Stomach smooth muscle (tissue), 2 donors: ENCODE measurements around the gene ZNF345.

Experiments
- H3K27ac ChIP-seq: one replicate; pipeline ENCODE4 v1.7.0; 2013; ENCODE audit warnings: mild to moderate bottlenecking, low read length, inconsistent platforms
- H3K27me3 ChIP-seq, 2 donors: one replicate each; pipeline ENCODE4 v1.7.0; 2013; ENCODE audit warnings: low read length in 2 of 2; ENCODE audit not compliant: insufficient read depth in 2 of 2, control insufficient read depth in 1 of 2
- H3K36me3 ChIP-seq, 2 donors: one replicate each; pipeline ENCODE4 v1.7.0; 2013; ENCODE audit warnings: low read length in 2 of 2; ENCODE audit not compliant: control insufficient read depth in 2 of 2, insufficient read depth in 2 of 2
- H3K4me1 ChIP-seq: one replicate; pipeline ENCODE4 v1.7.0; 2013; ENCODE audit warnings: low read length; ENCODE audit not compliant: control insufficient read depth, insufficient read depth
- H3K4me3 ChIP-seq, 2 donors: one replicate each; pipeline ENCODE4 v1.7.0; 2013; ENCODE audit warnings: low read length in 2 of 2
- H3K9ac ChIP-seq, 2 donors: one replicate each; pipeline ENCODE4 v1.7.0; 2013; ENCODE audit warnings: low read length in 2 of 2, mild to moderate bottlenecking in 1 of 2
- H3K9me3 ChIP-seq, 2 donors: one replicate each; pipeline ENCODE4 v1.7.0; 2013; ENCODE audit warnings: low read length in 2 of 2; ENCODE audit not compliant: control insufficient read depth in 2 of 2
- donor health status: healthy.
- donor health status: Pancreatic carcinoma.

Gene ZNF345

DNA sequence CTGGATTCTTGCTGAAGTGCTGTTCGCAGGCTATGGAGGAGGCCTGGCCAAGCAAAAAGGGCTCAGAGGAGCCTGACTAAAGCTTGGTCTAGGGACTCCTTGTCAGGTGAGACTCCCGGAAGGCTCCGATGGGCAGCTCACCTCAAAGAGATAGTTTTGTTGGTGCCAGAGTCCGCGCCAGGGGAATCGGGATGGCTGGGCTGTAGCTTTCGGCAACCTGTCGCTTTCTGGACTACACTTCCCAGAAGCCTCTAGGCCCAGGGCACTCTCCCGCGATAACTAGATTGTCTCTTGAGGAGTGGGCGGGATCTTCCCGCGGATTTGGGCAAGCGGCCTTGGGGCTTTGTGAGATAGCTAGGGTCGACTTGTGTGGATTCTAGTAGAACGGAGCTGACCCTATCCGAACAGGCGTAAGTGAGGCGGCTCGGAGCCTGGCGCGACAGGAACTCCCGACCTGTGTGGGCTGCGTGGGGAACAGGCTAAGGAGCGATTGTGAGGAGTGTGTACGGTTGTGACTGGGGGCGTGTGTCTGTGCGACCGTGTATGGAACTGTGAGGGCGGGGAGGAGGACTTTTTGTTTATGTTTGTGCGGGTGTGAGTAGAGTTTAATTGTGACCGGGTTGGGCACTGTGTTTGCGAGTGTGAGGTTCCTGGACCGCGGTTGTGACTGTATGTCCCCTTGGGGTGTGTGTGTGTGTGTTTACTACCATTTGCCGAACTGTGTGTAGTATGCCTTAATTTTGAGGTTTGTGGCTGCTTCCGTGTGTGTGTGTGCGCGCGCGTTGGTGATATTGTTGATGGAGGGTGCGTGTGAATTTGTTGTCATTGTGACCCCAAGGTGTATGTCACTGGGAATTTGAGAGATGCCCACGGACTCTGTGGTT, at the start of gene ZNF345:
Gene ZNF345 (plus strand): TSS at position 318 of the 884 bp plus-strand sequence. CDS start 25,955 bp downstream, outside the sequence.
- peak within 1 kb of the TSS; percentile 100 for H3K4me3 ChIP-seq
- H3K36me3 ChIP-seq = peaks cover 2 to 10% of the 10 kb centered on the region in 2 donors
- H3K9me3 ChIP-seq = peaks cover 3 to 4% of the 10 kb centered on the region in 2 donors
- H3K27me3 ChIP-seq = no peaks in the 10 kb centered on the region
- H3K9ac ChIP-seq = peak within 1 kb of the TSS; percentile 81 to 97
- H3K4me1 ChIP-seq = peaks cover 10% of the 10 kb centered on the region
- peak within 1 kb of the TSS; percentile 92 for H3K27ac ChIP-seq

DNA sequence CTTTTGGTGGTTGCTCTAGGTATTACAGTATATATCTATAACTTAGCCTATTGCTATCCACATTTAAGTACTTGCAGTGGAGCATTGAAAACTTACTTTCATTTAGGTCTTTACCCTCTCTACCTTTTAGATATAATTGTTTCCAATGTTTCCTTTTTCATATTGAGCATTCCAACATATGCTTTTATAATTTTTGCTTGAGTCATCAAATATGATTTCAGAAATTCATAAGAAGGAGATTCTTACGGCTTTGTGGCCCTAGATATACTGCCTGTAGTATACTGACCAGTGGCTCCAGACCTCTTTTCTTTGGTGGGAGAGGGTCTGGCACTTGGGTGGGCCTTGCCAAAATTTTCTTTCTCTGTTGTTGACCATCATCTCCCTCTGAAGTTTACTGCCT, 45.3 kb upstream of the ZNF345 start:
- Histone ChIP-seq H3K9me3 (peaks cover 17 to 23% of the 10 kb centered on the region in 2 donors), H3K36me3 (peaks cover 10 to 20% of the 10 kb centered on the region in 2 donors), H3K4me1 (no peaks in the 10 kb centered on the region), H3K27me3 (no peaks in the 10 kb centered on the region), H3K9ac (no peak overlapping the region), H3K27ac (no peak overlapping the region), H3K4me3 (no peak overlapping the region)

DNA sequence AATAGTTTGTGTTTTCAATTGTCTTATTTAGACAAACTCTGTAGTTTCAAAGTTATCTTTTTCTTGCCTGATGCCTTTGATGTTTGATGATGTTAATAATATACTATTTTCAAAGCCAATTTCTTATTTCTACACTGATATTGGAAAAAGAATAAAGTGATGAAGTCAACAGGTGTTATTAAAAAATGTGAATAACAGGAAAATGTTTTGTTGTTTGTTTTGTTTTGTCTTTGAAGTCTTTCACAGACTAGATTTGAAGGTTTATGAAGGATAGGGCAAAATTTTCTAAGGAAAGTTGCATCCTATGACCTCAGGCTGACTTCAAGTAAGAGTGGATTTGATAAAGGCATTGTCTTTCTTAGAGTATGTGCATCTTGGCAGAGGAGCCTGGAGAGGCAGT, 43.6 kb upstream of the ZNF345 start:
- Histone ChIP-seq H3K36me3 (peaks cover 6 to 17% of the 10 kb centered on the region in 2 donors), H3K9me3 (peaks cover 22 to 31% of the 10 kb centered on the region in 2 donors), H3K4me1 (no peaks in the 10 kb centered on the region), H3K9ac (no peak overlapping the region), H3K27ac (no peak overlapping the region), H3K4me3 (no peak overlapping the region), H3K27me3 (no peaks in the 10 kb centered on the region)

DNA sequence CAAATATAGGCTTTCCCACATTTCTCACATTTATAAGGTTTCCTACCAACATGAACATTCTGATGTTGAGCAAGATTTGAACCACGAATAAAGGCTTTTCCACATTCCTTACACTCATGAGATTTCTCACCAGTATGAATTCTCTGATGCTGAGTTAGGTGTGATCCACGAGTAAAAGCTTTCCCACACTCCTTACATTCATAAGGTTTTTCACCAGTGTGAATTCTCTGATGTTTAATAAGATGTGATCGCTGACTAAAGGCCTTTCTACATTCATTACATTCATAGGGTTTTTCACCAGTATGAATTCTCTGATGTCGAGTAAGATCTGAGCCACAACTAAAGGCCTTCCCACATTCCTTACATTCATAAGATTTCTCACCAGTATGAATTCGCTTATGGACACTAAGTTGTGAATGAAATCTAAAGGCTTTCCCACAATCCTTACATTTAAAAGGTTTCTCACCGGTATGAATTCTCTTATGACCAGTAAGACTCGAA, 31.5 kb upstream of the ZNF345 start:
- Histone ChIP-seq H3K9me3 (peaks cover 42 to 84% of the 10 kb centered on the region in 2 donors), H3K9ac (no peak overlapping the region), H3K27me3 (no peaks in the 10 kb centered on the region), H3K27ac (no peak overlapping the region), H3K4me1 (no peaks in the 10 kb centered on the region), H3K4me3 (peak overlapping the region in 1 of 2 donors; percentile 30), H3K36me3 (peaks cover 51 to 63% of the 10 kb centered on the region in 2 donors)

DNA sequence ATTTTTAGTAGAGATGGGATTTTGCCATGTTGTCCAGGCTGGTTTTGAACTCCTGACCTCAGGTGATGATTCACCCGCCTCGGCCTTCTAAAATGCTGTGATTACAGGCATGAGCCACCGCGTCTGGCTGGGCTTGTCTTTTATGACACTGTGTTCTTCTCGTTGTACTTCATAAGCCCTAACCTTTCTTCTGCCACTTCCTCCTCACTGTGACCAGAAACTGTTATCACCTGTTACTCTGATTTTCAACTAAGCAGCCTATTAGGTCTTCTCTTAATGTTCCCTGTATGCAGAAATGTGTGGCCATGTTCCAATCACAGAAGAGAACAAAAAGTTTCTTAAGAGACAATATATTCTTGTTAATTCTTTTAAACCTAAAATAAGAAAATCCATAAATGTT, 28.9 kb upstream of the ZNF345 start:
- H3K4me3 ChIP-seq = no peak overlapping the region
- H3K27me3 ChIP-seq = no peaks in the 10 kb centered on the region
- no peak overlapping the region for H3K9ac ChIP-seq
- H3K4me1 ChIP-seq = no peaks in the 10 kb centered on the region
- peaks cover 50 to 78% of the 10 kb centered on the region in 2 donors for H3K9me3 ChIP-seq
- H3K27ac ChIP-seq = no peak overlapping the region
- peaks cover 59 to 71% of the 10 kb centered on the region in 2 donors for H3K36me3 ChIP-seq

DNA sequence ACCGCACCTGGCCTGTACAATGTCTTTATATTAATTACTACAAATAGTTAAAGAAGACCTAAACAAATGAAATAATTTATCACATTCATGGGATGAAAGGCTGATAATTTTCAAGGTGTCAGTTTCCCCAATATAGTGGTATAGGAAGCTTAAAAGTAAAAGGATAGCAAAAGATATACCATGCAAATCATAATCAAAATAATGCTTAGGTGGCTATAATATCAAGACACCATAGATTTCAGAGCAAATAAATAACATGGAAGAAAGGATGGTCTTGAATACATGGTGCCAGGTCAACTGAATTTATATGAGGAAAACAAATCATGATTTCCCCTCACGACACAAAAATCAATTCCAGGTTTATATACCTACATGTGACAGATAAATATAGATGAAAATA, 17.2 kb upstream of the ZNF345 start:
- no peak overlapping the region for H3K27ac ChIP-seq
- H3K36me3 ChIP-seq = peaks cover 17 to 32% of the 10 kb centered on the region in 2 donors
- H3K27me3 ChIP-seq = no peaks in the 10 kb centered on the region
- peaks cover 35 to 52% of the 10 kb centered on the region in 2 donors for H3K9me3 ChIP-seq
- H3K9ac ChIP-seq = no peak overlapping the region
- peaks cover 4% of the 10 kb centered on the region for H3K4me1 ChIP-seq
- H3K4me3 ChIP-seq = no peak overlapping the region

DNA sequence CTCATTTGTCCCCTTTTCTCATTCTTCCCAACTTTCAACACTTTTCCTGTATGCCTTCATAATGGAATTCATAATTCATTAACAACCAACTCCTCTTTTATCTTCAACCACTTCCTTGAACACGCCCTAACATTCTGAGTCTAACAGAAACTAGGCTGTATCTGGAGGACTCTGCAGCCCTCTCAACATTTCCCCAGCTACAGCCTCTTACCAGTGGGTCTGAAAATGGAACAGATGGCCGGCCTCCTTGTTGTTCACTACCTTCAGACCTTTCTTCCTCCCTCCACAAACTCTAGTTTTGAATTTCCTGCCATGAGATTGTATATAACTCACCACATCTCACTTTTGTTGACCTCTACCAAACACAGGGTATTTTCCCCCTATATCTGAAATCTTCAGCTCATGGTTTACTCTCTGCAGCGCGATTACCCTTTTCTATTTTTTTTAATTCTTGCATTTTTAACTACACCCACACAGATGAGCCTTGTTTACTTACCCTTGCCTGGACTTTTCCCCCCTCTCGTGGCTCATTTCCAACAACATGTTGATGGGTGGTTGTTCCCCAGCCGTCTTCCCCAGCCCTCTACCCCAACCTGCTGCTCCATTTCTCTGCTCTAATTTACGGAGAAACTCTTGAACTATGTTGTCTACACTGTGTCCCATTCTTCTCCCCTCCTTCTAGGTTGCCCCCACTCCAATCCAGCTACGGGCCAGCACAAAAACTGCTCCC, 13.3 kb upstream of the ZNF345 start:
- peaks cover 14% of the 10 kb centered on the region in 2 donors for H3K9me3 ChIP-seq
- H3K4me3 ChIP-seq = peak overlapping the region; percentile 85 to 98
- H3K27ac ChIP-seq = peak overlapping the region; percentile 76
- peaks cover 8 to 10% of the 10 kb centered on the region in 2 donors for H3K36me3 ChIP-seq
- H3K27me3 ChIP-seq = no peaks in the 10 kb centered on the region
- peaks cover 9% of the 10 kb centered on the region for H3K4me1 ChIP-seq
- H3K9ac ChIP-seq = peak overlapping the region; percentile 93 to 95

DNA sequence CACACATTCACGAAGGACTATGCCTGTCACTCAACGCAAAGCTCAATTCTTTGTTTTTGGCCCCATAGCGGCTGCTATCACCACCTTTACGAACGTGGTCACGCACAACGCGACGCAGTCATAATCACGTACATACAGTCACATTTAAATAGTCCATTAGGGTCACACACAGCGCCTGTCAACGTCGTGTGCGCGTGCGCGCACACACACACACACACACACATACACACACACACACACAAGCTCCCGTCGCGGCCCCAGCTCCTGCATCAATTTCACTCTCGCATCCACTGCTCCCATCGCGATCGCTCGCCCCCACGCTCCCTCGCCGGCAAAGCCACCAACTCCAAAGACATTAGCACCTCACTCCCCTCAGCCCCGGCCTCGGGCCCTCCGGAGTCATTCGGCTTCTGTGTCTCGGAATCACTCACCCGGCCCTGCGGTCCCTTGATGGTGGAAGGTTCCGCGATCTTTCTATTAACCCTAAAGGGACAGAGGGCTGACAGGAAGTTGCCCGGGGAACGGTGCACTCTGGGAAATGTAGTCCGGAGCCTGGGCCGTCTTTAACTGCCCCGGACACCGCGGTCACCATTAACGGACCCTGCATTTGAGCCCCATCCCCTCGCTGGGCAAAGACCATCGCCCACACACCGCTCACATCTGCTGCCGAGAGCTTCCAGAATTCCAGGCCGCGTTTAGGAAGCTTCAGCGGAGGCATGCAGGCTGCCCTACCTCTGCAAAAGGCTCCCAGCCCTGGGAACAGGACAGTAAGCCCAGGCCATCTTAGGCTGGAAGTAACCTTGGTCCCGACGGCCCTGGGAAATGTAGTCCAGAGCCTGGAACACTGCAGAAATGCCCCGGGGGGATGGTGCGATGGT, 12.5 kb upstream of the ZNF345 start, which contains the start of gene ZNF790:
Gene ZNF790 (minus strand): TSS at position 482 of the 878 bp plus-strand sequence. CDS start 12,768 bp downstream, outside the sequence.
- H3K9me3 ChIP-seq = peaks cover 9 to 10% of the 10 kb centered on the region in 2 donors
- peak within 1 kb of the TSS; percentile 93 to 95 for H3K9ac ChIP-seq
- no peaks in the 10 kb centered on the region for H3K27me3 ChIP-seq
- peak within 1 kb of the TSS; percentile 76 for H3K27ac ChIP-seq
- peaks cover 4 to 7% of the 10 kb centered on the region in 2 donors for H3K36me3 ChIP-seq
- H3K4me3 ChIP-seq = peak within 1 kb of the TSS; percentile 85 to 98
- H3K4me1 ChIP-seq = peaks cover 9% of the 10 kb centered on the region

DNA sequence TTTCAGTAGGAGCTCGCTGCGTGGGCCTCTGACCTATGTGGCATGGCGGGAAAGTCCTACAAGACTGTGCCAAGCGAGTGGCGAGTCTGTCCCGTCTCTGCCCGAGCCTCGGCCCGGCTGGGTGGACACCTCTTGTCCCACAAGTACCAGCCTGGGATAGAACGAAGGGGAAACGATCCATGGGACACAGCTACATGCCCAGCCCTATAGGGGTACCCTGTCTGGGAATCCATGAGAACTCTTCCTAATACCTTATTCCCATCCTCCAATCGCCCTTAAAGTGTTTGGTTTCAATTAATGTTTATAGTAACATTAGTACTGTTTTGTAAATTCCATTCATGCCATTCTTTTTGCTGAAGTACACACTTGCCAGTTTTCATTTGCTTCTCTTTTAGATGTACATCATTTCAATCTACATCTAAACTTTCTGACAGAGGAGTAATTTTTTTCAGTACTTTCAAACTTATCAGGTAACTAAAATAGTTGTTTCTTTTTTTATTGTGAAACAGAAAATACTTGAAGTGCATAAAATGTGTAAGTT, 11.8 kb upstream of the ZNF345 start:
- Histone ChIP-seq H3K27ac (peak overlapping the region; percentile 76), H3K27me3 (no peaks in the 10 kb centered on the region), H3K36me3 (peaks cover under 1 to 4% of the 10 kb centered on the region in 2 donors), H3K9me3 (peaks cover 3 to 9% of the 10 kb centered on the region in 2 donors), H3K9ac (peak overlapping the region; percentile 93 to 95), H3K4me3 (peak overlapping the region; percentile 85 to 98), H3K4me1 (peaks cover 9% of the 10 kb centered on the region)
